ENCODE measurements around the gene OR4C3.
A peak's percentile ranks its signal among the peaks of the same experiment; 100 is the strongest.
"Not testable (repeated sequence)": the region's sequence is repeated elsewhere in the genome, so short reads cannot be mapped to it uniquely, and the experiment has no call there.

Gene OR4C3

GRCh38 chr11:48354677-48355076 lies 30.0 kb downstream of the OR4C3 start:
- no peaks in the 10 kb centered on the region for H3K27me3 ChIP-seq (ENCODE audit: insufficient read depth, low read length, poor library complexity)
- H2AFZ ChIP-seq (ENCODE audit: low read depth, low read length): no peak overlapping the region
- no peak for ATAC-seq (ENCODE audit: insufficient read depth, low read depth)
- H3K36me3 ChIP-seq (ENCODE audit: insufficient read depth, low read length): no peaks in the 10 kb centered on the region
- H3K9me3 ChIP-seq (ENCODE audit: insufficient read depth, low read length, severe bottlenecking): no peaks in the 10 kb centered on the region
- H3K9ac ChIP-seq (ENCODE audit: low read depth, low read length): no peak overlapping the region
- no peak overlapping the region for H3K4me2 ChIP-seq (ENCODE audit: insufficient read depth, low read length)
- TF ChIP-seq CTCF (IDR thresholded peaks at IDR 0.05; ENCODE audit: borderline replicate concordance, extremely low read depth, low read length, poor library complexity, severe bottlenecking): no peak
- no peak for TF ChIP-seq EZH2 (IDR thresholded peaks at IDR 0.05; ENCODE audit: borderline replicate concordance, low read depth, low read length, severe bottlenecking)
- no peak overlapping the region for H3K4me3 ChIP-seq (ENCODE audit: low read depth in 1 of 2, low read length in 2 of 2)
- DNase-seq: no peak
- H3K79me2 ChIP-seq (ENCODE audit: insufficient read depth, low read length): no peaks in the 10 kb centered on the region
- H3K27ac ChIP-seq (ENCODE audit: low read length): no peak overlapping the region
- no peaks in the 10 kb centered on the region for H4K20me1 ChIP-seq (ENCODE audit: insufficient read depth, low read length)
- no peaks in the 10 kb centered on the region for H3K4me1 ChIP-seq (ENCODE audit: insufficient read depth, low read length)

DNA sequence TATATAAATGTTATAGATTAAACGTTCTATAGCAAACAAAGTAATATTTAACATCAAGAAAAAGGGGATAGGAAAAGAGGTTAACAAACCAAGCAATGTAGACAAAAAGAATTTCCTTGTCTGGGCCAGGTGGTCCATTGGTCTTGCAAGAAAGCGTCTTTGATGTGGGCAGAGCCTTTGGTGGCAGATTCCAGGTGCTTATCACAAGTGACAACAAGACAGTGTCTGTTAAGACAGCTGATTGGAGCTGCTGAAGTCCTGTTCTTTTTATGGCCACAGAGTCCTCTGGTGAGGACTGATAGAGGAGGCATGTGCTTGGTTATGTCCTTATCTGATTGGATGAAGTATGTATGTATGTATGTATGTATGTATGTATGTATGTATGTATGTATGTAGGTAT lies 36.6 kb downstream of the OR4C3 start:
- DNase-seq: peak; percentile 27
- not testable (repeated sequence) for H3K79me2 ChIP-seq (ENCODE audit: insufficient read depth, low read length)

GRCh38 chr11:48366365-48366764 lies 41.6 kb downstream of the OR4C3 start, which contains the start of gene OR4C5:
OR4C5 (minus strand) TSS chr11:48366465; CDS start chr11:48366465, 0 bp downstream.
- no peaks in the 10 kb centered on the region for H3K4me1 ChIP-seq (ENCODE audit: insufficient read depth, low read length)
- no peaks in the 10 kb centered on the region for H3K27me3 ChIP-seq (ENCODE audit: insufficient read depth, low read length, poor library complexity)
- H3K9me3 ChIP-seq (ENCODE audit: insufficient read depth, low read length, severe bottlenecking): no peaks in the 10 kb centered on the region
- no peak within 1 kb of the TSS for H3K4me3 ChIP-seq (ENCODE audit: low read depth in 1 of 2, low read length in 2 of 2)
- H4K20me1 ChIP-seq (ENCODE audit: insufficient read depth, low read length): no peaks in the 10 kb centered on the region
- no peak within 1 kb of the TSS for H3K27ac ChIP-seq (ENCODE audit: low read length)
- DNase-seq (no peak), ATAC-seq (ENCODE audit: insufficient read depth, low read depth) (no peak)
- no peak within 1 kb of the TSS for H3K4me2 ChIP-seq (ENCODE audit: insufficient read depth, low read length)
- no peak within 1 kb of the TSS for H3K9ac ChIP-seq (ENCODE audit: low read depth, low read length)
- H2AFZ ChIP-seq (ENCODE audit: low read depth, low read length): no peak within 1 kb of the TSS
- no peaks in the 10 kb centered on the region for H3K79me2 ChIP-seq (ENCODE audit: insufficient read depth, low read length)
- no peak for TF ChIP-seq CTCF (IDR thresholded peaks at IDR 0.05; ENCODE audit: borderline replicate concordance, extremely low read depth, low read length, poor library complexity, severe bottlenecking)
- TF ChIP-seq EZH2 (IDR thresholded peaks at IDR 0.05; ENCODE audit: borderline replicate concordance, low read depth, low read length, severe bottlenecking): no peak
- no peaks in the 10 kb centered on the region for H3K36me3 ChIP-seq (ENCODE audit: insufficient read depth, low read length)

More for the DNA sequence above, 36.6 kb downstream of the OR4C3 start:
- not testable (repeated sequence) for H3K36me3 ChIP-seq (ENCODE audit: insufficient read depth, low read length); H3K9me3 ChIP-seq (ENCODE audit: insufficient read depth, low read length, severe bottlenecking); H3K9ac ChIP-seq (ENCODE audit: low read depth, low read length); H3K4me3 ChIP-seq (ENCODE audit: low read depth in 1 of 2, low read length in 2 of 2); H4K20me1 ChIP-seq (ENCODE audit: insufficient read depth, low read length); H3K27ac ChIP-seq (ENCODE audit: low read length); H3K4me2 ChIP-seq (ENCODE audit: insufficient read depth, low read length); H3K4me1 ChIP-seq (ENCODE audit: insufficient read depth, low read length); H3K27me3 ChIP-seq (ENCODE audit: insufficient read depth, low read length, poor library complexity); H2AFZ ChIP-seq (ENCODE audit: low read depth, low read length)
- ATAC-seq (ENCODE audit: insufficient read depth, low read depth): peak; percentile 58
